ENCODE data around the gene CCDC191. TPM values are rescaled to one million over a fixed set of nuclear protein-coding genes. Genes with fewer than 3 reads are reported as not detected.
A peak's percentile ranks its signal among the peaks of the same experiment; 100 is the strongest.

CCDC191 gene
- total and polyA plus RNA-seq, 10 donors = 4.2 to 11.0 (median 8.2) TPM

GRCh38 chr3:113948015-113948917, 108.1 kb downstream of the CCDC191 start:
- DNase-seq = peak; percentile 89
- Histone ChIP-seq H3K4me3 (peak overlapping the region; percentile 77 to 91 (median 87)), H3K36me3 (no peaks in the 10 kb centered on the region), H3K27me3 (replicated peaks in 1 of 7) (peaks cover 0 to 10% (median 0%) of the 10 kb centered on the region in 7 donors), H3K4me1 (peaks cover 4 to 26% (median 18%) of the 10 kb centered on the region in 6 donors), H3K9me3 (no peaks in the 10 kb centered on the region), H3K27ac (peak overlapping the region in 4 of 8 donors; percentile 57 to 72 (median 61))
- 3 to 11% (median 4%) methylated on average over 26 to 65 of the region's 65 CpGs for WGBS, 5 donors
- intact Hi-C loops (cut with DNase I; ENCODE audit: low total_unique reads) = no loop called here
- TF ChIP-seq POLR2AphosphoS5 (IDR thresholded peaks at IDR 0.05) = peak in 1 of 3 donors; percentile 40
- TF ChIP-seq POLR2A (IDR thresholded peaks at IDR 0.05) = no peak
- no peak for TF ChIP-seq CTCF (IDR thresholded peaks at IDR 0.05 in 8 of 11, conservative IDR thresholded peaks at IDR 0.05 in 3 of 11)

- H3K36me3 ChIP-seq = no peaks in the 10 kb centered on the region
- H3K27ac ChIP-seq = peak within 1 kb of the TSS in 4 of 8 donors; percentile 57 to 72 (median 61)
- TF ChIP-seq POLR2A (IDR thresholded peaks at IDR 0.05) (no peak), POLR2AphosphoS5 (IDR thresholded peaks at IDR 0.05) (peak in 1 of 3 donors; percentile 45)
- peaks cover 4 to 26% (median 18%) of the 10 kb centered on the region in 6 donors for H3K4me1 ChIP-seq
- peak within 1 kb of the TSS; percentile 77 to 91 (median 87) for H3K4me3 ChIP-seq
- peak; percentile 92 for DNase-seq
- intact Hi-C loops (cut with DNase I; ENCODE audit: low total_unique reads) = no loop called here
- peaks cover 0 to 11% (median 0%) of the 10 kb centered on the region in 7 donors for H3K27me3 ChIP-seq (replicated peaks in 1 of 7)
- 0 to 1% (median 0%) methylated on average over 6 to 80 of the region's 80 CpGs for WGBS, 5 donors
- no peaks in the 10 kb centered on the region for H3K9me3 ChIP-seq
Measured at GRCh38 chr3:113947372-113948014, 108.8 kb downstream of the CCDC191 start, which contains the start of gene ZDHHC23. Gene ZDHHC23 (plus strand): TSS chr3:113948013. CDS start chr3:113948803, 790 bp downstream.

- Histone ChIP-seq H3K4me3 (peak overlapping the region; percentile 77 to 91 (median 87)), H3K27ac (peak overlapping the region in 1 of 8 donors; percentile 51), H3K36me3 (no peaks in the 10 kb centered on the region), H3K27me3 (replicated peaks in 1 of 7) (peaks cover 0 to 11% (median 0%) of the 10 kb centered on the region in 7 donors), H3K9me3 (no peaks in the 10 kb centered on the region), H3K4me1 (peaks cover 4 to 26% (median 18%) of the 10 kb centered on the region in 6 donors)
- TF ChIP-seq POLR2AphosphoS5 (IDR thresholded peaks at IDR 0.05) (no peak), CTCF (IDR thresholded peaks at IDR 0.05 in 8 of 11, conservative IDR thresholded peaks at IDR 0.05 in 3 of 11) (no peak), POLR2A (IDR thresholded peaks at IDR 0.05) (no peak)
- WGBS, 5 donors = 76 to 85% (median 82%) methylated on average over 7 of the region's 7 CpGs
- intact Hi-C loops (cut with DNase I; ENCODE audit: low total_unique reads) = no loop called here
- no peak for DNase-seq
Measured at GRCh38 chr3:113946831-113947230, 109.5 kb downstream of the CCDC191 start.

- intact Hi-C loops (cut with DNase I; ENCODE audit: low total_unique reads) = no loop called here
- 40 to 68% (median 48%) methylated on average over 5 of the region's 5 CpGs for WGBS, 5 donors
Measured at GRCh38 chr3:113927556-113927955, 128.8 kb downstream of the CCDC191 start.

More at GRCh38 chr3:113927556-113927955, 128.8 kb downstream of the CCDC191 start:
- peak; percentile 38 for DNase-seq
- no peaks in the 10 kb centered on the region for H3K27me3 ChIP-seq (replicated peaks in 1 of 7)
- H3K27ac ChIP-seq = no peak overlapping the region
- H3K4me3 ChIP-seq = no peak overlapping the region
- H3K4me1 ChIP-seq = no peaks in the 10 kb centered on the region
- TF ChIP-seq POLR2AphosphoS5 (IDR thresholded peaks at IDR 0.05) = no peak
- TF ChIP-seq POLR2A (IDR thresholded peaks at IDR 0.05) = no peak
- no peak for TF ChIP-seq CTCF (IDR thresholded peaks at IDR 0.05 in 8 of 11, conservative IDR thresholded peaks at IDR 0.05 in 3 of 11)
- peaks cover 0 to 24% (median 20%) of the 10 kb centered on the region in 8 donors for H3K9me3 ChIP-seq
- no peaks in the 10 kb centered on the region for H3K36me3 ChIP-seq
